ENCODE data around the gene NLGN1.

NLGN1 gene

GRCh38 chr3:174061731-174062130 is 664.2 kb downstream of the NLGN1 start:
- FAIRE-seq, result no peak
- DNase-seq (ENCODE audit: low spot score), result no peak

GRCh38 chr3:174062923-174063322 is 665.4 kb downstream of the NLGN1 start:
- FAIRE-seq (no peak), DNase-seq (ENCODE audit: low spot score) (no peak)

- DNase-seq (ENCODE audit: low spot score) (no peak), FAIRE-seq (no peak)
Measured at GRCh38 chr3:174068035-174068434, 670.5 kb downstream of the NLGN1 start.

GRCh38 chr3:174072675-174073074 is 675.1 kb downstream of the NLGN1 start:
- FAIRE-seq, result no peak
- DNase-seq (ENCODE audit: low spot score), result no peak

GRCh38 chr3:174083706-174084105 is 686.2 kb downstream of the NLGN1 start:
- FAIRE-seq, result no peak
- no peak for DNase-seq (ENCODE audit: low spot score)

- FAIRE-seq (no peak), DNase-seq (ENCODE audit: low spot score) (no peak)
Measured at GRCh38 chr3:174089592-174089991, 692.0 kb downstream of the NLGN1 start.

- DNase-seq (ENCODE audit: low spot score), result no peak
- FAIRE-seq, result no peak
Measured at GRCh38 chr3:174094669-174095068, 697.1 kb downstream of the NLGN1 start.

GRCh38 chr3:174097686-174098085 is 700.1 kb downstream of the NLGN1 start:
- FAIRE-seq, result no peak
- DNase-seq (ENCODE audit: low spot score), result no peak

GRCh38 chr3:174098746-174099145 is 701.2 kb downstream of the NLGN1 start:
- DNase-seq (ENCODE audit: low spot score) (no peak), FAIRE-seq (no peak)

GRCh38 chr3:174099724-174100123 is 702.2 kb downstream of the NLGN1 start:
- DNase-seq (ENCODE audit: low spot score) (no peak), FAIRE-seq (no peak)

GRCh38 chr3:174100744-174101143 is 703.2 kb downstream of the NLGN1 start:
- DNase-seq (ENCODE audit: low spot score), result no peak
- no peak for FAIRE-seq

GRCh38 chr3:174101244-174101643 is 703.7 kb downstream of the NLGN1 start:
- no peak for FAIRE-seq
- no peak for DNase-seq (ENCODE audit: low spot score)

- no peak for DNase-seq (ENCODE audit: low spot score)
- no peak for FAIRE-seq
Measured at GRCh38 chr3:174102274-174102673, 704.7 kb downstream of the NLGN1 start.

GRCh38 chr3:174102866-174103265 is 705.3 kb downstream of the NLGN1 start:
- DNase-seq (ENCODE audit: low spot score) (no peak), FAIRE-seq (no peak)

- no peak for FAIRE-seq
Measured at GRCh38 chr3:174110761-174111160, 713.2 kb downstream of the NLGN1 start.

GRCh38 chr3:174111776-174112175 is 714.2 kb downstream of the NLGN1 start:
- no peak for DNase-seq (ENCODE audit: low spot score)

More at GRCh38 chr3:174110761-174111160, 713.2 kb downstream of the NLGN1 start:
- DNase-seq (ENCODE audit: low spot score), result no peak

GRCh38 chr3:174116421-174116820 is 718.9 kb downstream of the NLGN1 start:
- FAIRE-seq, result no peak
- no peak for DNase-seq (ENCODE audit: low spot score)

More at GRCh38 chr3:174111776-174112175, 714.2 kb downstream of the NLGN1 start:
- no peak for FAIRE-seq

- no peak for FAIRE-seq
- DNase-seq (ENCODE audit: low spot score), result no peak
Measured at GRCh38 chr3:174120997-174121396, 723.5 kb downstream of the NLGN1 start.

GRCh38 chr3:174122411-174122810 is 724.9 kb downstream of the NLGN1 start:
- FAIRE-seq, result no peak

GRCh38 chr3:174125267-174125824 is 727.8 kb downstream of the NLGN1 start:
- DNase-seq (ENCODE audit: low spot score) (peak; percentile 13), FAIRE-seq (no peak)

More at GRCh38 chr3:174122411-174122810, 724.9 kb downstream of the NLGN1 start:
- no peak for DNase-seq (ENCODE audit: low spot score)

- no peak for FAIRE-seq
- DNase-seq (ENCODE audit: low spot score), result no peak
Measured at GRCh38 chr3:174126990-174127758, 729.6 kb downstream of the NLGN1 start.

- no peak for FAIRE-seq
- DNase-seq (ENCODE audit: low spot score), result no peak
Measured at GRCh38 chr3:174132006-174132405, 734.5 kb downstream of the NLGN1 start.
